NCI-H345 (cell line): Measurements from ENCODE around the gene AGTRAP.

Source experiments
- DNase-seq: peaks from one replicate; lab custom pipeline; 2025; lab: John Stamatoyannopoulos, UW

Gene AGTRAP

DNA sequence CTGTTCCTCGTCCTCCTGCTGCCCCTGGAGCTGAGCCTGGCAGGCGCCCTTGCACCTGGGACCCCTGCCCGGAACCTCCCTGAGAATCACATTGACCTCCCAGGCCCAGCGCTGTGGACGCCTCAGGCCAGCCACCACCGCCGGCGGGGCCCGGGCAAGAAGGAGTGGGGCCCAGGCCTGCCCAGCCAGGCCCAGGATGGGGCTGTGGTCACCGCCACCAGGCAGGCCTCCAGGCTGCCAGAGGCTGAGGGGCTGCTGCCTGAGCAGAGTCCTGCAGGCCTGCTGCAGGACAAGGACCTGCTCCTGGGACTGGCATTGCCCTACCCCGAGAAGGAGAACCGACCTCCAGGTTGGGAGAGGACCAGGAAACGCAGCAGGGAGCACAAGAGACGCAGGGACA lies 29.6 kb upstream of the AGTRAP start:
- no peak for DNase-seq

- peak; percentile 97 for DNase-seq
These were observed 28.2 kb upstream of the AGTRAP start for GRCh38 chr1:11707621-11708276.

DNA sequence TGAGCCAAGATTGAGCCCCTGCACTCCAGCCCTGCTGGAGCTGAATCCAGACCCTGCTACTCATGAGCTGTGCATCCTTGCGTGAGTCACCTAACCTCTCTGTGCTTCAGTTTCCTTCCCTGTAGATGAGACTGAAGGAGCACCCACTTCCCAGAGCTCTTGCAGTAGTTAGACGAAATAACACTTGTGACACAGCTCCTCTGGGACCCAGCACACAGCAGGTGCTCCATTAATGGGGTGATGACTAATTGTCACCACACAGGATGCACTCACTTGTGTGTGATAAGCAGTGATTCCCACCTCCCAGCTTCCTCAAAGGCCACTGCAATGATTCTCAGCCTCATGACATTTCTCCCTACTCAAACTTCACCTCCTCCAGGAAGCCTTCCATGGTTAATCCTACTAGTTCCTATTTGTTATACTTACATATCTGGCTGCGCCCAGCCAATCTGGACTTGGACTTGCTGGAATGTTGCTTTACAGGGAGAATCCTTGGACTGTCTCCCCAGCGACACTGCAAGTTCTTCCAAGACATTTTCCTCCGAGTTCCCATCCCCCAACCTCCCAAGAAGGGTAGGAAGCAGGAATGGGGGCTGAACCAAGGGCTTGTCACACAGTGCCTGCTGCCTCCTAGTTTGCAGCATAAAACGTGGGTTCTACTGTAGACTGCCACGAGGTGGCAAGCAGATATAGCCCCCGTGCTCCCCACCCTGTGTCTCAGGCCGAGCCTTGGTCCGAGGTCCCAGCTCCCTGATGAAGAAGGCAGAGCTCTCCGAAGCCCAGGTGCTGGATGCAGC lies 27.2 kb upstream of the AGTRAP start:
- DNase-seq: no peak

DNA sequence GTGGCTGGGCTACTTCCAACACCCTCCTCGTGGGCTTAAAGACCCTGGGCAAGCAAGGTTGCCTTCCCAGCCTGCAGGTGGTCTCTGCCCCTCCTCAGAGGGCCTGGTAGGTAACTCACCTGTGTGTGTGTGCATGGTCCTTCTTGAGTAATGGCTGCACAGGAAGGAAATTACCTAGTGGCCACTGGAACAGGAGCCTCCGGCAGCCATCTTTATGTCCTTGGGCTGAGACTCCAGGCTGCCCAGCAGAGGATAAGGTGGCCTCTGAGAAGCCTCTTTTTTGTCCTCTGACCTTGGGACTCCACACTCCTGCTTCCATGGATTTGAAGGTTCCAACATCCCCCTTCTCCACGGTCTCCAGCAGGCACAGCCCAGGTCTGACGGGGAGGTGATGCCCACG lies 24.4 kb upstream of the AGTRAP start:
- DNase-seq: no peak

- no peak for DNase-seq
These were observed 23.7 kb upstream of the AGTRAP start for GRCh38 chr1:11712285-11712684.

- no peak for DNase-seq
These were observed 22.8 kb upstream of the AGTRAP start for GRCh38 chr1:11713095-11713494.

DNA sequence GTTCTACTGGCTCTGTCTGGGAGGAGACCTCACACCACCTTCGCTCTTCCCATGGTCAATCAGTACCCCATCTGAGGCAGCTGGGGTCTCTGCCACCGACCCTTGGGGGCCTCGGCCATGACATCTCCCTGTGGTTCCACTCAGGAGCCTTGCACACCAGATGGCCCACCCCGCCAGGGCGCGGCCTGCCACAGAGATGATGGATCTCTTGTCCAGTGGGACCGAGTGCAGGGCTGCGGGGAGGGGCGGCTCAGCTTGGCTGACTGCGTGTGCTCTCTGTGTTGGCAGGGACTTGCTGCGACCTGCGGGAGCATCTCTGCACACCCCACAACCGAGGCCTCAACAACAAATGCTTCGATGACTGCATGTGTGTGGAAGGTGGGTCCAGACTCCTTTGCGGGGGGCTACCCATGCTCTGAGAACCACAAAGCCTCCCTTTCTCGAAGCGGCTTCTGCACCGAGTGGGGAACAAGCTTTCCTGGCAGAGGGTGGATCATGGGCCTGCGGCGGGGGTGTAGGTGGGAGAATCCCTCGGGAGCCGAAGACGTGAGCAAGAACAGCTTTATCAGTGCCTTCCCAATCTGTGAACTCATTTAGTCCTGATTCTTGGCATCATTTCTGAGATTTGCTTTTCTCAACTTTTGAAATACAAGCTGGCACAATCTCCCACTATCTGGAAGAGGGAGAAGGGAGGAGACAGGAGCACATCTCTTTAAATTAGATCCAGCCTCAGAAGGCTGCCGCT lies 20.9 kb upstream of the AGTRAP start:
- no peak for DNase-seq

GRCh38 chr1:11719313-11720032 lies 16.5 kb upstream of the AGTRAP start:
- DNase-seq: peak; percentile 66

DNA sequence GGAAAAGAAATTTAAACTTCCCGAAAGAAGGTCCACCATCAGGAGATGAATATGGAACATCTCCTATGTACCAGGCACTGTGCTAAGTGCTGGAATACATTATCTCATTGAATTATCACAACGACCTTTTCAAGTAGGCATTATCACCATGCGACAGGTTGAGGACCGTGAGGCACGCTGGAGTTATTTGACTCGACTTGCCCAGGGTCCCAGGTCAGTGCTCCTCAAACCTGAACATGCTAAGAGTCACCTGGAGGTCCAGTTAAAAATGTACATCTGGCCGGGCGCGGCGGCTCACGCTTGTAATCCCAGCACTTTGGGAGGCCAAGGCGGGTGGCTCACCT lies 15.9 kb upstream of the AGTRAP start:
- DNase-seq: no peak

- no peak for DNase-seq
These were observed 15.4 kb upstream of the AGTRAP start for GRCh38 chr1:11720525-11720924.

GRCh38 chr1:11721311-11721710 lies 14.6 kb upstream of the AGTRAP start:
- DNase-seq: no peak

GRCh38 chr1:11722538-11722937 lies 13.4 kb upstream of the AGTRAP start:
- no peak for DNase-seq

GRCh38 chr1:11725616-11726015 lies 10.3 kb upstream of the AGTRAP start:
- DNase-seq: peak; percentile 47

GRCh38 chr1:11727119-11727518 lies 8.8 kb upstream of the AGTRAP start:
- DNase-seq: no peak

DNA sequence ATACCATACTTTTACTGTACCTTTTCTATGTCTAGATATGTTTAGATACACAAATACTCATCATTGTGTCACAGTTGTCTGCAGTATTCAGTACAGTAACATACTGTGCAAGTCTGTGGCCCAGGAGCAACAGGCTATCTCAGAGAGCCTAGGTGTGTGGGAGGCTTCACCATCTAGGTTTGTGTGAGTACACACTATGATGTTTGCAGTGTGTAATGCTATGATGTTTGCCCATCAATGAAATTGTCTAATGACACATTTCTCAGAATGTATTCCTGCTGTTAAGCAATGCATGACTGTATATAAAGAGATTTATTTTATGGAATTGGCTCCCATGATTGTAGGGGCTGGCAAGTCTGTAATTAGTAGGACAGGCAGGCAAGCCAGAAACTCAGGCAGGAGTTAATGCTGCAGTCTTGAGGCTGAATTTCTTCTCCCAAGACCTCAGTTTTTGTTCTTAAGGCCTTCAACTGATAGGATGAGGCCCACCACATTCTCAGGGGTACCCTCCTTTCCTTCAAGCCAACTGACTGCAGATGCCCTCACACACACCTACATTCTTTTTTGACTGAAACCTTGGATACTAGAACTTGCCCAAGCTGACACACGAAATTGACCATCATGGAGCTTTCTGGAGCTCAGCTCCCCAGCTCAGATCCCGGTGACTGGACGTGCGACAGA lies 7.7 kb upstream of the AGTRAP start:
- no peak for DNase-seq

GRCh38 chr1:11729155-11729497 lies 6.8 kb upstream of the AGTRAP start:
- no peak for DNase-seq

DNA sequence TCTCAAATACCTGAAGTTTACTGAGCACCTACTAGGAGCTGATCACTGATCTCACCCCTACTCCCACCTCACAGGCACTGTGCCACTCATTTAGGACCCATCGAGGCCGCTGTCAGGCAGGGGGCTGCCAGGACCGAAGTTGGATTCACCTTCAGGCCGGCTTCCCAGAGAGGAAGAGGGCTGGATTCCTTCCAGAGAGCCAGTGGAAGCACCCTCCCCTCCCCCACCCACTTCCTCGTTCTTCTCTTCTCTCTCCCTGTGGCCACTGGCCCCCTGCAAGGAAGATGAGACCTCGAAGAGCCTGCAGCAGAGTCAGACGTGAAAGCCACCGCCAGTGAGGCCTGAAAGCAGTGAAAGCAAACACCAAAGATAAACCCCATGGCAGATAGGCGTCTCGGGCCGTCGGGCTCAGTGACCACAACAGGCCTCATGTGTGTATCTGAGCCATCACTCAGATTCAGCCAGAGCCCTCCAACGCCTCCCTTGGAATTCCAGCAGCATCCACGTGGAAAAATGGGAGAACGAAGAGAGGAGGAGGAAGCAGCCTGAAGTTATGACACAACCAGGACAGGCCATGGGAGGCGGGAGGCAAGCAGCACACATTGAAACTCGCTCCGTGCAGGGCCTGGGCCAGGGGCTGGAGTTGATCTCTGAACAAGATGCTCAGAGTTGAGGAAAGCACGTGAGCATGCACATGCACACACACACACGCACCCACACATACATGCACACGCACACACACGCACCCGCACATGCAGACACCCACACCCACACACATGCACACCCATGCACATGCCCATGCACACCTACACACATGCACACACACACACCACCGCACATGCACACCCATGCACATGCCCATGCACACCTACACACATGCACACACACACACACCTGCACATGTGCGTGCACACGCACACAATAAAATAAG lies 6.2 kb upstream of the AGTRAP start:
- no peak for DNase-seq

- no peak for DNase-seq
These were observed 5.5 kb upstream of the AGTRAP start for GRCh38 chr1:11730429-11730891.

- no peak for DNase-seq
These were observed 4.1 kb upstream of the AGTRAP start for GRCh38 chr1:11731691-11732283.

DNA sequence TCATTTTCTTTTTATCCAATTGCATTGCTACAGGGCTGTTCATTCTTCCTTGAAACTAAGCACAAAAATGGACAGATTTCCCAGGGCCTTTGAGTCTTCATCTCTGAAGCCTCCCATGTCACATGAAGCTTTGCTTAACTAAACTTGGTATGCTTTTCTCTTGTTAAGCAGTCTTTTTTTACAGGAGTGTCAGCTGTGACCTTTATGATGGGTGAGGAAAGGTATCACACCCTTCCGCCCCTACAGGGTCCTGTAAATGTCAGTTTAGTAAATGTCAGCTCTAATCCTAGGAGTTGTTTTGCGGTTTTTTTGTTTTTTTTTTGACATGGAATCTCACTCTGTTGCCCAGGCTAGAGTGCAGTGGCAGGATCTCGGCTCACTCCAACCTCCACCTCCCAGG lies 2.6 kb upstream of the AGTRAP start:
- DNase-seq: no peak

DNA sequence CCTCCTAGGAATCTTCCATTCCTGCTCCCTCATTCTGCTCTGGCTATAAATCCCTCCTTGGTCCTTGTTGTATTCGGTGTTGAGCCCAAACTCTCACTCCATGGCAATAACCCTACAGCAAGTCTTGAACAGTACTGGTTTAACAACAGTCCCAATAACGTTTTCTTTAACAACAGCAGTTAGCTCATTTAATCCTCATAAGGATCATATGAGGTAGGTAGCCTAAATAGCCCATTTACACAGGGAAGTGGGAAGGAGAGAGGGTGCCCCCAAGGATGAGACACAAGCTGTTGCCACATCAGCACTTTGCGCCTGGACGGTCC lies 444 bp upstream of the AGTRAP start:
- DNase-seq: no peak
